Endothelial cell of umbilical vein (primary cell): ENCODE results near the gene CPOX. TPM values are rescaled to one million over a fixed set of nuclear protein-coding genes. Genes with fewer than 3 reads are reported as not detected.

Source experiments
- BruUV-seq: library from RNA; stranded (reverse); fragments of 400-500 nt; replicated peaks from 2 replicates; lab custom pipeline; 2021; lab: Mats Ljungman, UMichigan
- CTCF ChIA-PET: fragments of 300-600, 350-600 bp; sonication (Branson Sonifier 250); formaldehyde crosslinking; loops from one replicate; lab custom pipeline; 2021; ENCODE audit warnings: antibody characterized with exemption, inconsistent platforms; lab: Charles Lee
- POLR2A ChIA-PET: fragments of 300-600, 350-600 bp; sonication (Branson Sonifier 250); formaldehyde crosslinking; loops from one replicate; lab custom pipeline; 2021; ENCODE audit warnings: antibody characterized with exemption, inconsistent platforms; lab: Charles Lee
- DNase-seq: peaks from one replicate; pipeline ENCODE4 v3.0.0-alpha.2; 2011; ENCODE audit warnings: low read depth, low spot score
- FAIRE-seq: peaks from 2 replicates; lab custom pipeline; 2011; peaks lifted over from hg19 to GRCh38; lab: Jason Lieb, UNC
- H2AFZ ChIP-seq: 2 replicates; pipeline ENCODE4 v1.6.0; 2012; ENCODE audit warnings: low read depth, low read length, control low read depth, inconsistent platforms
- H3K27ac ChIP-seq: 2 replicates; pipeline ENCODE4 v1.5.1; 2011; ENCODE audit warnings: low read depth, mild to moderate bottlenecking, control low read depth, low read length, moderate library complexity; ENCODE audit not compliant: insufficient read depth
- H3K27me3 ChIP-seq, 2 experiments: 2 replicates each; pipeline versions ENCODE4 v1.6.0 to v1.6.1; 2011; ENCODE audit warnings: low read length in 2 of 2, mixed read lengths in 1 of 2; ENCODE audit not compliant: control insufficient read depth in 2 of 2, insufficient read depth in 2 of 2
- H3K36me3 ChIP-seq, 2 experiments: 2 replicates in 1 of 2; 3 replicates in 1 of 2; pipeline ENCODE4 v1.5.1; 2011; ENCODE audit warnings: low read length in 2 of 2, mild to moderate bottlenecking in 1 of 2, moderate library complexity in 1 of 2; ENCODE audit not compliant: control insufficient read depth in 2 of 2, insufficient read depth in 2 of 2; ENCODE audit errors: extremely low read depth in 1 of 2
- H3K4me1 ChIP-seq: 3 replicates; pipeline ENCODE4 v1.5.1; 2011; ENCODE audit warnings: mild to moderate bottlenecking, low read length; ENCODE audit not compliant: control insufficient read depth, insufficient read depth; ENCODE audit errors: extremely low read depth
- H3K4me2 ChIP-seq: 2 replicates; pipeline ENCODE4 v1.6.1; 2011; ENCODE audit warnings: low read length, control low read depth, mixed read lengths; ENCODE audit not compliant: insufficient read depth
- H3K4me3 ChIP-seq, 3 experiments: fragments of 200-600 bp in 1 of 3; sonication (generic), shearing (Covaris generic) in 1 of 3; replicated peaks in 1 of 3; 2 replicates each; pipeline ENCODE4 v1.5.1; 2011 to 2016; ENCODE audit warnings: control low read depth in 3 of 3, low read length in 3 of 3, mild to moderate bottlenecking in 2 of 3, inconsistent platforms in 1 of 3, low read depth in 1 of 3, moderate library complexity in 1 of 3; ENCODE audit not compliant: insufficient read depth in 1 of 3
- H3K79me2 ChIP-seq: 2 replicates; pipeline ENCODE4 v1.6.0; 2012; ENCODE audit warnings: low read length, inconsistent platforms; ENCODE audit not compliant: control insufficient read depth, insufficient read depth
- H3K9ac ChIP-seq: replicated peaks from 2 replicates; pipeline ENCODE3; 2011; ENCODE audit warnings: low read length, control low read depth; ENCODE audit not compliant: insufficient read depth; ENCODE audit errors: extremely low read depth
- H3K9me1 ChIP-seq: replicated peaks from 3 replicates; pipeline ENCODE4 v1.6.0; 2011; ENCODE audit warnings: mild to moderate bottlenecking, low read length; ENCODE audit not compliant: control insufficient read depth, insufficient read depth; ENCODE audit errors: extremely low read depth
- H3K9me3 ChIP-seq: replicated peaks from 2 replicates; pipeline ENCODE4 v1.5.1; 2012; ENCODE audit warnings: low read length, inconsistent platforms; ENCODE audit not compliant: control insufficient read depth, insufficient read depth
- H4K20me1 ChIP-seq: replicated peaks from 2 replicates; pipeline ENCODE3; 2011; ENCODE audit warnings: mild to moderate bottlenecking, low read length; ENCODE audit not compliant: control insufficient read depth, insufficient read depth; ENCODE audit errors: extremely low read depth
- EZH2 ChIP-seq: IDR thresholded peaks from 2 replicates; pipeline ENCODE4 v1.6.1; 2012; ENCODE audit warnings: borderline replicate concordance, low read depth, mild to moderate bottlenecking, moderate library complexity, low read length, inconsistent platforms; ENCODE audit not compliant: severe bottlenecking
- FOS ChIP-seq: IDR thresholded peaks from 2 replicates; pipeline ENCODE4 v1.6.1; 2011; ENCODE audit warnings: mild to moderate bottlenecking, low read length, moderate library complexity, borderline replicate concordance; ENCODE audit not compliant: insufficient read depth
- GATA2 ChIP-seq: IDR thresholded peaks from 2 replicates; pipeline ENCODE4 v1.7.0; 2011; ENCODE audit warnings: low read depth, mild to moderate bottlenecking, moderate library complexity, mixed read lengths, low read length; ENCODE audit not compliant: insufficient read length, insufficient read depth
- JUN ChIP-seq: IDR thresholded peaks from 2 replicates; pipeline ENCODE4 v1.6.1; 2011; ENCODE audit warnings: borderline replicate concordance, low read depth; ENCODE audit not compliant: insufficient read length, insufficient read depth
- MAX ChIP-seq: IDR thresholded peaks from 2 replicates; pipeline ENCODE4 v1.6.1; 2011; ENCODE audit not compliant: insufficient read depth, insufficient read length
- MYC ChIP-seq: IDR thresholded peaks from one replicate; pipeline ENCODE4 v1.6.1; 2011; ENCODE audit warnings: mild to moderate bottlenecking, low read depth, low read length
- POLR2A ChIP-seq: IDR thresholded peaks from 2 replicates; pipeline ENCODE4 v1.6.1; 2012; ENCODE audit warnings: low read depth, mild to moderate bottlenecking, control low read depth, low read length
- POLR2AphosphoS5 ChIP-seq: IDR thresholded peaks from 2 replicates; pipeline ENCODE4 v1.6.1; 2012; ENCODE audit warnings: low read depth, mild to moderate bottlenecking, control low read depth, low read length, moderate library complexity; ENCODE audit not compliant: insufficient read depth
- dilution Hi-C: fragments of 300-500 bp; cut with MboI; formaldehyde crosslinking; loops from one replicate; pipeline ENCODE4 v1.15.0; 2019; ENCODE audit warnings: low sequenced_read_pairs; ENCODE audit not compliant: extremely low pct_ligation_motif_present
- intact Hi-C: fragments of 100-400 bp; cut with micrococcal nuclease; formaldehyde crosslinking; loops from one replicate; pipeline ENCODE4 v1.10.0; 2022
- polyA plus RNA-seq, 4 experiments: library from polyadenylated mRNA; depleted of rRNA in 3 of 4; stranded (reverse) in 3 of 4; unstranded in 1 of 4; fragments of >200 nt; gene quantifications; 2 replicates each; pipeline versions ENCODE4 v1.2.1 to v1.2.3, GENCODE V29; 2011 to 2012; ENCODE audit warnings: missing spikeins in 1 of 4
- total RNA-seq: library from RNA; stranded (reverse); gene quantifications from 2 replicates; pipeline ENCODE4 v1.2.3, GENCODE V29; 2021
- TF ChIP-seq, protein P1 (sequence below), 2 donors: IDR thresholded peaks; 1 replicate in 1 of 2; 2 replicates in 1 of 2; pipeline ENCODE4 v1.5.1; 2011; ENCODE audit warnings: low read length in 2 of 2, mild to moderate bottlenecking in 2 of 2, moderate library complexity in 2 of 2, control low read depth in 1 of 2, inconsistent platforms in 1 of 2, low read depth in 1 of 2; ENCODE audit not compliant: insufficient read depth in 1 of 2; ENCODE audit errors: extremely low read depth in 1 of 2

Gene CPOX
- total and polyA plus RNA-seq, 2 donors (not counting 3 experiments of a cell fraction or from before 2014, with no cell fraction given), result 12.3 to 24.5 TPM

GRCh38 chr3:98548544-98548943, 44.9 kb downstream of the CPOX start:
- no peak for DNase-seq
- intact Hi-C loops (no loop called here), dilution Hi-C loops (no loop called here)
- H3K36me3 ChIP-seq, result no peaks in the 10 kb centered on the region
- no peak for FAIRE-seq
- H3K27me3 ChIP-seq, result peaks cover 22 to 51% of the 10 kb centered on the region in 2 experiments
- no peaks in the 10 kb centered on the region for H4K20me1 ChIP-seq
- no peaks in the 10 kb centered on the region for H3K9me3 ChIP-seq
- H2AFZ ChIP-seq, result no peak overlapping the region
- no peaks in the 10 kb centered on the region for H3K79me2 ChIP-seq
- H3K27ac ChIP-seq, result no peak overlapping the region
- no peak overlapping the region for H3K9ac ChIP-seq
- no peaks in the 10 kb centered on the region for H3K4me1 ChIP-seq
- ChIA-PET POLR2A (no interaction called here), CTCF (no interaction called here)
- TF ChIP-seq POLR2AphosphoS5 (no peak), MAX (no peak), POLR2A (no peak), JUN (no peak), EZH2 (no peak), GATA2 (no peak), MYC (no peak), FOS (no peak)
- TF ChIP-seq, protein P1, sequence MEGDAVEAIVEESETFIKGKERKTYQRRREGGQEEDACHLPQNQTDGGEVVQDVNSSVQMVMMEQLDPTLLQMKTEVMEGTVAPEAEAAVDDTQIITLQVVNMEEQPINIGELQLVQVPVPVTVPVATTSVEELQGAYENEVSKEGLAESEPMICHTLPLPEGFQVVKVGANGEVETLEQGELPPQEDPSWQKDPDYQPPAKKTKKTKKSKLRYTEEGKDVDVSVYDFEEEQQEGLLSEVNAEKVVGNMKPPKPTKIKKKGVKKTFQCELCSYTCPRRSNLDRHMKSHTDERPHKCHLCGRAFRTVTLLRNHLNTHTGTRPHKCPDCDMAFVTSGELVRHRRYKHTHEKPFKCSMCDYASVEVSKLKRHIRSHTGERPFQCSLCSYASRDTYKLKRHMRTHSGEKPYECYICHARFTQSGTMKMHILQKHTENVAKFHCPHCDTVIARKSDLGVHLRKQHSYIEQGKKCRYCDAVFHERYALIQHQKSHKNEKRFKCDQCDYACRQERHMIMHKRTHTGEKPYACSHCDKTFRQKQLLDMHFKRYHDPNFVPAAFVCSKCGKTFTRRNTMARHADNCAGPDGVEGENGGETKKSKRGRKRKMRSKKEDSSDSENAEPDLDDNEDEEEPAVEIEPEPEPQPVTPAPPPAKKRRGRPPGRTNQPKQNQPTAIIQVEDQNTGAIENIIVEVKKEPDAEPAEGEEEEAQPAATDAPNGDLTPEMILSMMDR (IDR thresholded peaks at IDR 0.05; ENCODE audit: extremely low read depth in 1 of 2, insufficient read depth in 1 of 2, low read depth in 1 of 2, low read length in 2 of 2), result no peak
- no peak overlapping the region for H3K4me2 ChIP-seq
- no peak overlapping the region for H3K4me3 ChIP-seq
- no peaks in the 10 kb centered on the region for H3K9me1 ChIP-seq
- no TSS peak for BruUV-seq
